GM12875 (cell line): Measurements from ENCODE around the gene MRPS22.

Source experiments
- H3K4me3 ChIP-seq: one replicate; pipeline ENCODE4 v1.5.1; 2011; ENCODE audit warnings: low read depth, low read length, control low read depth
- CTCF ChIP-seq: IDR thresholded peaks from 2 replicates; pipeline ENCODE4 v1.5.1; 2011; ENCODE audit warnings: low read depth, mild to moderate bottlenecking, control low read depth, inconsistent platforms, low read length, moderate library complexity, borderline replicate concordance; ENCODE audit not compliant: insufficient read depth

Gene MRPS22

GRCh38 chr3:139307072-139307491 is 36.7 kb upstream of the MRPS22 start:
- no peak overlapping the region for H3K4me3 ChIP-seq
- no peak for TF ChIP-seq CTCF

- TF ChIP-seq CTCF, result no peak
- no peak overlapping the region for H3K4me3 ChIP-seq
These were observed 35.9 kb upstream of the MRPS22 start for GRCh38 chr3:139307601-139308555.

- H3K4me3 ChIP-seq, result no peak overlapping the region
- TF ChIP-seq CTCF, result no peak
These were observed 35.3 kb upstream of the MRPS22 start for GRCh38 chr3:139308560-139308959.

GRCh38 chr3:139309061-139309591 is 34.7 kb upstream of the MRPS22 start:
- no peak for TF ChIP-seq CTCF
- no peak overlapping the region for H3K4me3 ChIP-seq

GRCh38 chr3:139309880-139310279 is 33.9 kb upstream of the MRPS22 start:
- no peak for TF ChIP-seq CTCF
- no peak overlapping the region for H3K4me3 ChIP-seq

GRCh38 chr3:139310474-139310933 is 33.3 kb upstream of the MRPS22 start:
- H3K4me3 ChIP-seq, result no peak overlapping the region
- TF ChIP-seq CTCF, result no peak

GRCh38 chr3:139311557-139311956 is 32.3 kb upstream of the MRPS22 start:
- no peak for TF ChIP-seq CTCF
- no peak overlapping the region for H3K4me3 ChIP-seq
